Measurements from ENCODE around the gene ADAM19. TPM values are rescaled to one million over a fixed set of nuclear protein-coding genes. Genes with fewer than 3 reads are reported as not detected.
"Not testable (repeated sequence)": the region's sequence is repeated elsewhere in the genome, so short reads cannot be mapped to it uniquely, and the experiment has no call there.

Gene ADAM19
- total RNA-seq, 1 donor from 2014 or later = 14.1 TPM

GRCh38 chr5:157494178-157494832 is 81.3 kb downstream of the ADAM19 start:
- no peak overlapping the region for H3K4me3 ChIP-seq (ENCODE audit: low read length in 3 of 3)
- H3K4me1 ChIP-seq (ENCODE audit: control insufficient read depth in 3 of 3, insufficient read depth in 3 of 3, low read length in 3 of 3) = peaks cover 0 to 2% (median 0%) of the 10 kb centered on the region in 3 donors
- H3K9me3 ChIP-seq (ENCODE audit: control insufficient read depth in 3 of 3, low read length in 3 of 3) = no peaks in the 10 kb centered on the region
- H3K36me3 ChIP-seq (ENCODE audit: control insufficient read depth in 3 of 3, insufficient read depth in 3 of 3, low read length in 3 of 3) = peaks cover 27 to 45% (median 31%) of the 10 kb centered on the region in 3 donors
- no peak overlapping the region for H3K27ac ChIP-seq (ENCODE audit: low read depth, low read length)
- H3K9ac ChIP-seq (ENCODE audit: low read depth in 1 of 3, low read length in 3 of 3) = no peak overlapping the region
- H3K27me3 ChIP-seq (ENCODE audit: control insufficient read depth in 3 of 3, insufficient read depth in 3 of 3, low read length in 3 of 3) = no peaks in the 10 kb centered on the region

GRCh38 chr5:157492886-157493285 is 82.7 kb downstream of the ADAM19 start:
- Histone ChIP-seq H3K27ac (ENCODE audit: low read depth, low read length) (no peak overlapping the region), H3K36me3 (ENCODE audit: control insufficient read depth in 3 of 3, insufficient read depth in 3 of 3, low read length in 3 of 3) (peaks cover 33 to 52% (median 40%) of the 10 kb centered on the region in 3 donors), H3K9ac (ENCODE audit: low read depth in 1 of 3, low read length in 3 of 3) (no peak overlapping the region), H3K4me1 (ENCODE audit: control insufficient read depth in 3 of 3, insufficient read depth in 3 of 3, low read length in 3 of 3) (no peaks in the 10 kb centered on the region), H3K9me3 (ENCODE audit: control insufficient read depth in 3 of 3, low read length in 3 of 3) (no peaks in the 10 kb centered on the region), H3K27me3 (ENCODE audit: control insufficient read depth in 3 of 3, insufficient read depth in 3 of 3, low read length in 3 of 3) (no peaks in the 10 kb centered on the region), H3K4me3 (ENCODE audit: low read length in 3 of 3) (no peak overlapping the region)

- H3K36me3 ChIP-seq (ENCODE audit: control insufficient read depth in 3 of 3, insufficient read depth in 3 of 3, low read length in 3 of 3) = peaks cover 37 to 55% (median 47%) of the 10 kb centered on the region in 3 donors
- H3K4me3 ChIP-seq (ENCODE audit: low read length in 3 of 3) = no peak overlapping the region
- H3K9me3 ChIP-seq (ENCODE audit: control insufficient read depth in 3 of 3, low read length in 3 of 3) = no peaks in the 10 kb centered on the region
- no peak overlapping the region for H3K9ac ChIP-seq (ENCODE audit: low read depth in 1 of 3, low read length in 3 of 3)
- H3K27me3 ChIP-seq (ENCODE audit: control insufficient read depth in 3 of 3, insufficient read depth in 3 of 3, low read length in 3 of 3) = no peaks in the 10 kb centered on the region
- no peak overlapping the region for H3K27ac ChIP-seq (ENCODE audit: low read depth, low read length)
- no peaks in the 10 kb centered on the region for H3K4me1 ChIP-seq (ENCODE audit: control insufficient read depth in 3 of 3, insufficient read depth in 3 of 3, low read length in 3 of 3)
These were observed 84.0 kb downstream of the ADAM19 start for GRCh38 chr5:157491471-157491995.

- H3K27ac ChIP-seq (ENCODE audit: low read depth, low read length) = no peak overlapping the region
- H3K4me1 ChIP-seq (ENCODE audit: control insufficient read depth in 3 of 3, insufficient read depth in 3 of 3, low read length in 3 of 3) = no peaks in the 10 kb centered on the region
- no peak overlapping the region for H3K4me3 ChIP-seq (ENCODE audit: low read length in 3 of 3)
- H3K36me3 ChIP-seq (ENCODE audit: control insufficient read depth in 3 of 3, insufficient read depth in 3 of 3, low read length in 3 of 3) = peaks cover 28 to 46% (median 37%) of the 10 kb centered on the region in 3 donors
- H3K9ac ChIP-seq (ENCODE audit: low read depth in 1 of 3, low read length in 3 of 3) = no peak overlapping the region
- H3K9me3 ChIP-seq (ENCODE audit: control insufficient read depth in 3 of 3, low read length in 3 of 3) = no peaks in the 10 kb centered on the region
- H3K27me3 ChIP-seq (ENCODE audit: control insufficient read depth in 3 of 3, insufficient read depth in 3 of 3, low read length in 3 of 3) = no peaks in the 10 kb centered on the region
These were observed 88.2 kb downstream of the ADAM19 start for GRCh38 chr5:157487358-157487757.

GRCh38 chr5:157486861-157487260 is 88.7 kb downstream of the ADAM19 start:
- Histone ChIP-seq H3K9ac (ENCODE audit: low read depth in 1 of 3, low read length in 3 of 3) (no peak overlapping the region), H3K9me3 (ENCODE audit: control insufficient read depth in 3 of 3, low read length in 3 of 3) (no peaks in the 10 kb centered on the region), H3K27me3 (ENCODE audit: control insufficient read depth in 3 of 3, insufficient read depth in 3 of 3, low read length in 3 of 3) (no peaks in the 10 kb centered on the region), H3K4me3 (ENCODE audit: low read length in 3 of 3) (no peak overlapping the region), H3K36me3 (ENCODE audit: control insufficient read depth in 3 of 3, insufficient read depth in 3 of 3, low read length in 3 of 3) (peaks cover 28 to 46% (median 37%) of the 10 kb centered on the region in 3 donors), H3K27ac (ENCODE audit: low read depth, low read length) (no peak overlapping the region), H3K4me1 (ENCODE audit: control insufficient read depth in 3 of 3, insufficient read depth in 3 of 3, low read length in 3 of 3) (no peaks in the 10 kb centered on the region)

GRCh38 chr5:157486221-157486681 is 89.3 kb downstream of the ADAM19 start:
- no peaks in the 10 kb centered on the region for H3K9me3 ChIP-seq (ENCODE audit: control insufficient read depth in 3 of 3, low read length in 3 of 3)
- H3K27ac ChIP-seq (ENCODE audit: low read depth, low read length) = no peak overlapping the region
- H3K4me3 ChIP-seq (ENCODE audit: low read length in 3 of 3) = no peak overlapping the region
- peaks cover 28 to 43% (median 35%) of the 10 kb centered on the region in 3 donors for H3K36me3 ChIP-seq (ENCODE audit: control insufficient read depth in 3 of 3, insufficient read depth in 3 of 3, low read length in 3 of 3)
- H3K4me1 ChIP-seq (ENCODE audit: control insufficient read depth in 3 of 3, insufficient read depth in 3 of 3, low read length in 3 of 3) = no peaks in the 10 kb centered on the region
- H3K9ac ChIP-seq (ENCODE audit: low read depth in 1 of 3, low read length in 3 of 3) = no peak overlapping the region
- no peaks in the 10 kb centered on the region for H3K27me3 ChIP-seq (ENCODE audit: control insufficient read depth in 3 of 3, insufficient read depth in 3 of 3, low read length in 3 of 3)

- H3K27me3 ChIP-seq (ENCODE audit: control insufficient read depth in 3 of 3, insufficient read depth in 3 of 3, low read length in 3 of 3) = no peaks in the 10 kb centered on the region
- H3K36me3 ChIP-seq (ENCODE audit: control insufficient read depth in 3 of 3, insufficient read depth in 3 of 3, low read length in 3 of 3) = peaks cover 31 to 45% (median 37%) of the 10 kb centered on the region in 3 donors
- H3K4me3 ChIP-seq (ENCODE audit: low read length in 3 of 3) = no peak overlapping the region
- H3K9ac ChIP-seq (ENCODE audit: low read depth in 1 of 3, low read length in 3 of 3) = no peak overlapping the region
- no peak overlapping the region for H3K27ac ChIP-seq (ENCODE audit: low read depth, low read length)
- no peaks in the 10 kb centered on the region for H3K4me1 ChIP-seq (ENCODE audit: control insufficient read depth in 3 of 3, insufficient read depth in 3 of 3, low read length in 3 of 3)
- H3K9me3 ChIP-seq (ENCODE audit: control insufficient read depth in 3 of 3, low read length in 3 of 3) = no peaks in the 10 kb centered on the region
These were observed 89.8 kb downstream of the ADAM19 start for GRCh38 chr5:157485811-157486210.

- no peaks in the 10 kb centered on the region for H3K9me3 ChIP-seq (ENCODE audit: control insufficient read depth in 3 of 3, low read length in 3 of 3)
- no peak overlapping the region for H3K27ac ChIP-seq (ENCODE audit: low read depth, low read length)
- peaks cover 31 to 49% (median 39%) of the 10 kb centered on the region in 3 donors for H3K36me3 ChIP-seq (ENCODE audit: control insufficient read depth in 3 of 3, insufficient read depth in 3 of 3, low read length in 3 of 3)
- H3K4me3 ChIP-seq (ENCODE audit: low read length in 3 of 3) = no peak overlapping the region
- H3K27me3 ChIP-seq (ENCODE audit: control insufficient read depth in 3 of 3, insufficient read depth in 3 of 3, low read length in 3 of 3) = no peaks in the 10 kb centered on the region
- no peak overlapping the region for H3K9ac ChIP-seq (ENCODE audit: low read depth in 1 of 3, low read length in 3 of 3)
- H3K4me1 ChIP-seq (ENCODE audit: control insufficient read depth in 3 of 3, insufficient read depth in 3 of 3, low read length in 3 of 3) = no peaks in the 10 kb centered on the region
These were observed 90.2 kb downstream of the ADAM19 start for GRCh38 chr5:157485340-157485739.

GRCh38 chr5:157484768-157485167 is 90.8 kb downstream of the ADAM19 start:
- Histone ChIP-seq H3K4me1 (ENCODE audit: control insufficient read depth in 3 of 3, insufficient read depth in 3 of 3, low read length in 3 of 3) (no peaks in the 10 kb centered on the region), H3K9ac (ENCODE audit: low read depth in 1 of 3, low read length in 3 of 3) (no peak overlapping the region), H3K4me3 (ENCODE audit: low read length in 3 of 3) (no peak overlapping the region), H3K36me3 (ENCODE audit: control insufficient read depth in 3 of 3, insufficient read depth in 3 of 3, low read length in 3 of 3) (peaks cover 28 to 48% (median 39%) of the 10 kb centered on the region in 3 donors), H3K9me3 (ENCODE audit: control insufficient read depth in 3 of 3, low read length in 3 of 3) (no peaks in the 10 kb centered on the region), H3K27ac (ENCODE audit: low read depth, low read length) (no peak overlapping the region), H3K27me3 (ENCODE audit: control insufficient read depth in 3 of 3, insufficient read depth in 3 of 3, low read length in 3 of 3) (no peaks in the 10 kb centered on the region)

GRCh38 chr5:157482702-157483101 is 92.9 kb downstream of the ADAM19 start:
- H3K9me3 ChIP-seq (ENCODE audit: control insufficient read depth in 3 of 3, low read length in 3 of 3); H3K27ac ChIP-seq (ENCODE audit: low read depth, low read length); H3K27me3 ChIP-seq (ENCODE audit: control insufficient read depth in 3 of 3, insufficient read depth in 3 of 3, low read length in 3 of 3); H3K4me3 ChIP-seq (ENCODE audit: low read length in 3 of 3); H3K9ac ChIP-seq (ENCODE audit: low read depth in 1 of 3, low read length in 3 of 3); H3K4me1 ChIP-seq (ENCODE audit: control insufficient read depth in 3 of 3, insufficient read depth in 3 of 3, low read length in 3 of 3): not testable (repeated sequence)
- H3K36me3 ChIP-seq (ENCODE audit: control insufficient read depth in 3 of 3, insufficient read depth in 3 of 3, low read length in 3 of 3) = peaks cover 15 to 41% (median 34%) of the 10 kb centered on the region in 3 donors
